ENCODE results near the gene SLC25A21. TPM values are rescaled to one million over a fixed set of nuclear protein-coding genes. Genes with fewer than 3 reads are reported as not detected.

The SLC25A21 gene
- total and polyA plus RNA-seq, 2 of the 13 experiments (the other 11 are each of a cell fraction or from before 2014, with no cell fraction given) = 1.9 to 2.9 TPM

DNA sequence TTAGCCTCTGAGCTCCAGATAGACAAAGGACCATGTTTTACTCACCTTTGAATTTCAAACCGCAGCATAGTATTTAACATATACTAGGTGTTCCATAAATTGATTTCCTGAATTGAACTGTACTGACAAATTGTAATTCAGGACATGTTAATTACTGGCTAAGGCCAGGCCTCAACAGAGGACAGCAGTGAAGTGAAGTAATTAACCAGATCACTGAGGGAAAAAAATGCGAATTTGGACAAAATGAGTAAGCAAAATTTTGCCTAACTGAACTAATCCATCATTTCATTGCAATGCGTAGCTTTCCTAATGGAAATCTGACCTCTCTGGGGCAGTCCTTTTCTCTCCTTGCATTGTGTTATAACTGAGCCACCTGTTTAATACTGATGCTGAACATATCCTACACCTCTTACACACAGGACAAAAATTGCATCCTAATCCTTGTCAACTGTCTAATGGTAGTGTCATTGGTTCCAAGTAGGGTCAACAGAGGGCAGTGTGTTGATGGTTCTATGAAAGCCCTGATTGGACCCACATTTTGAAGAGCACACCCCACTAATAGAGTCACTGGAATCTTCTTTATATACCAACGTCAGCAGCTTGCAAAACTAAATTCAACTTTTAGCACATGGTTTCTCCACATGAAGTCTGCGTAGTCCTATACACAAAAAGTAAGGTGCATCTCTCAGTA is 148.4 kb downstream of the SLC25A21 start (continued):
- no peak for TF ChIP-seq CHCHD3 (CRISPR knock-in tag; IDR thresholded peaks at IDR 0.05)
- TF ChIP-seq, protein P1, sequence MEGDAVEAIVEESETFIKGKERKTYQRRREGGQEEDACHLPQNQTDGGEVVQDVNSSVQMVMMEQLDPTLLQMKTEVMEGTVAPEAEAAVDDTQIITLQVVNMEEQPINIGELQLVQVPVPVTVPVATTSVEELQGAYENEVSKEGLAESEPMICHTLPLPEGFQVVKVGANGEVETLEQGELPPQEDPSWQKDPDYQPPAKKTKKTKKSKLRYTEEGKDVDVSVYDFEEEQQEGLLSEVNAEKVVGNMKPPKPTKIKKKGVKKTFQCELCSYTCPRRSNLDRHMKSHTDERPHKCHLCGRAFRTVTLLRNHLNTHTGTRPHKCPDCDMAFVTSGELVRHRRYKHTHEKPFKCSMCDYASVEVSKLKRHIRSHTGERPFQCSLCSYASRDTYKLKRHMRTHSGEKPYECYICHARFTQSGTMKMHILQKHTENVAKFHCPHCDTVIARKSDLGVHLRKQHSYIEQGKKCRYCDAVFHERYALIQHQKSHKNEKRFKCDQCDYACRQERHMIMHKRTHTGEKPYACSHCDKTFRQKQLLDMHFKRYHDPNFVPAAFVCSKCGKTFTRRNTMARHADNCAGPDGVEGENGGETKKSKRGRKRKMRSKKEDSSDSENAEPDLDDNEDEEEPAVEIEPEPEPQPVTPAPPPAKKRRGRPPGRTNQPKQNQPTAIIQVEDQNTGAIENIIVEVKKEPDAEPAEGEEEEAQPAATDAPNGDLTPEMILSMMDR (CRISPR knock-in tag; IDR thresholded peaks at IDR 0.05) = peak; percentile 45
- TF ChIP-seq ZNF782 (CRISPR knock-in tag; IDR thresholded peaks at IDR 0.05; ENCODE audit: borderline replicate concordance) = no peak
- TF ChIP-seq FOSL2 (CRISPR knock-in tag; IDR thresholded peaks at IDR 0.05) = no peak
- no peak for TF ChIP-seq YY1 (IDR thresholded peaks at IDR 0.05; ENCODE audit: insufficient read depth, insufficient replicate concordance, low read depth, low read length)
- no peak for TF ChIP-seq ZIK1 (CRISPR knock-in tag; IDR thresholded peaks at IDR 0.05; ENCODE audit: borderline replicate concordance, low read depth)
- no peak for TF ChIP-seq SMAD3 (CRISPR knock-in tag; IDR thresholded peaks at IDR 0.05)

DNA sequence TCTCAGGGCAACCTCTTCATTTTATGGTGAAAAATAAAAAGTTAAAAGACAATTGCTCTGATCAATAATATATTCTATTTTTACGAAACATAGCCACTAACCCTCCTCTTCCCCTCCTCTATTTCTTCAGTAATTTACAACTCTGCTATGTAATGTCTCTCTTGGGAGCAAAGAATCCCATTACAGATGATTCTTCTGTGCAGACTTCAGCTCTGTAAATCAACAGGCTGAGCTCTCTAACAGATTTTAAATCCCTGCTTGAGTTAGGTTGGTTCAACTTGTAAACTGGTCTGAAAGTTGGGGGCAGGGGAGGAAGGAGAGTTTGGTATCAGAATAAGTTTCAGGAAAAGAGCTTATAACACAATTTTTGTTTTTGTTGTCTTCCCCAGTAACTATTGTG is 151.0 kb downstream of the SLC25A21 start:
- CTCF ChIA-PET (ENCODE audit: low intra/inter-chr PET ratio, low total read pairs) = no interaction called here
- Histone ChIP-seq H3K4me3 (replicated peaks in 1 of 3; ENCODE audit: insufficient read depth in 1 of 3, low read depth in 2 of 3, low read length in 3 of 3) (no peak overlapping the region), H4K20me1 (ENCODE audit: insufficient read depth, low read length) (no peaks in the 10 kb centered on the region), H3K27ac (ENCODE audit: extremely low read length, insufficient read depth, low read length) (no peak overlapping the region), H3K79me2 (ENCODE audit: insufficient read depth, low read length) (no peaks in the 10 kb centered on the region), H3K4me2 (ENCODE audit: low read depth, low read length) (no peak overlapping the region), H2AFZ (ENCODE audit: low read length) (no peak overlapping the region), H3K9ac (ENCODE audit: insufficient read depth, low read depth, low read length) (no peak overlapping the region), H3K9me3 (ENCODE audit: low read length) (no peaks in the 10 kb centered on the region), H3K27me3 (ENCODE audit: control insufficient read depth in 1 of 2, insufficient read depth in 2 of 2, low read length in 2 of 2) (no peaks in the 10 kb centered on the region), H3K36me3 (replicated peaks in 1 of 2; ENCODE audit: control insufficient read depth in 1 of 2, insufficient read depth in 2 of 2, low read length in 2 of 2) (no peaks in the 10 kb centered on the region), H3K4me1 (ENCODE audit: insufficient read depth, low read length) (no peaks in the 10 kb centered on the region)
- in situ Hi-C loops (cut with HindIII; ENCODE audit: extremely low pct_ligation_motif_present, low pct_unique_long_range_greater_than_20kb) (no loop called here), intact Hi-C loops (cut with micrococcal nuclease; ENCODE audit: unreplicated experiment) (loop anchor here (10.0 kb wide), 1 partner anchor 213 kb away; no protein-coding TSS in a partner anchor)
- TF ChIP-seq IRX3 (CRISPR knock-in tag; IDR thresholded peaks at IDR 0.05; ENCODE audit: borderline replicate concordance, low read depth) = no peak
- 20% methylated on average over 1 of the region's 1 CpG for WGBS (ENCODE audit: low lambda C conversion rate)
- BruUV-seq (replicated peaks) = no TSS peak
- POLR2A ChIA-PET = no interaction called here
- ATAC-seq (no peak), FAIRE-seq (no peak), DNase-seq (ENCODE audit: low spot score) (no peak)
